Tibial artery (tissue), 4 donors: Measurements from ENCODE around the gene RUNX1.

Experiments
- DNase-seq, 2 donors: peaks; one replicate each; pipeline ENCODE4 v3.0.0-alpha.2; 2019
- H3K27ac ChIP-seq, 2 donors: fragments of 200-600 bp; sonication (generic) in 1 of 2; 1 replicate in 1 of 2; 2 replicates in 1 of 2; pipeline ENCODE4 v1.5.1; 2018 to 2019; ENCODE audit warnings: mild to moderate bottlenecking in 1 of 2
- H3K27me3 ChIP-seq, 2 donors: fragments of 200-600 bp; sonication (generic) in 1 of 2; one replicate each; pipeline versions ENCODE4 v1.5.1 to v1.6.0; 2016 to 2019
- H3K36me3 ChIP-seq, 3 donors: fragments of 200-600 bp; sonication (generic) in 2 of 3; one replicate each; pipeline ENCODE4 v1.5.1; 2016 to 2019; ENCODE audit warnings: mild to moderate bottlenecking in 2 of 3
- H3K4me1 ChIP-seq, 4 donors: fragments of 200-600 bp; sonication (generic) in 2 of 4; 1 replicate in 3 of 4; 2 replicates in 1 of 4; pipeline ENCODE4 v1.5.1; 2016 to 2019
- H3K4me3 ChIP-seq, 2 donors: fragments of 200-600 bp; sonication (generic) in 1 of 2; 1 replicate in 1 of 2; 2 replicates in 1 of 2; pipeline ENCODE4 v1.5.1; 2018 to 2019; ENCODE audit warnings: mild to moderate bottlenecking in 2 of 2
- H3K9me3 ChIP-seq, 3 donors: fragments of 200-600 bp; sonication (generic) in 1 of 3; one replicate each; pipeline ENCODE4 v1.5.1; 2016 to 2019
- intact Hi-C: fragments of 100-400 bp; cut with DNase I; formaldehyde crosslinking; loops from one replicate; pipeline ENCODE4 v1.15.0; 2023; ENCODE audit warnings: low total_unique reads
- TF ChIP-seq, protein P1 (sequence below), 2 experiments: fragments of 200-600 bp in 1 of 2; fragments of 450-650 bp in 1 of 2; IDR thresholded peaks; one replicate each; pipeline ENCODE4 v1.5.1; 2017 to 2019; ENCODE audit warnings: antibody characterized with exemption in 2 of 2, mild to moderate bottlenecking in 1 of 2, moderate library complexity in 1 of 2

The RUNX1 gene

DNA sequence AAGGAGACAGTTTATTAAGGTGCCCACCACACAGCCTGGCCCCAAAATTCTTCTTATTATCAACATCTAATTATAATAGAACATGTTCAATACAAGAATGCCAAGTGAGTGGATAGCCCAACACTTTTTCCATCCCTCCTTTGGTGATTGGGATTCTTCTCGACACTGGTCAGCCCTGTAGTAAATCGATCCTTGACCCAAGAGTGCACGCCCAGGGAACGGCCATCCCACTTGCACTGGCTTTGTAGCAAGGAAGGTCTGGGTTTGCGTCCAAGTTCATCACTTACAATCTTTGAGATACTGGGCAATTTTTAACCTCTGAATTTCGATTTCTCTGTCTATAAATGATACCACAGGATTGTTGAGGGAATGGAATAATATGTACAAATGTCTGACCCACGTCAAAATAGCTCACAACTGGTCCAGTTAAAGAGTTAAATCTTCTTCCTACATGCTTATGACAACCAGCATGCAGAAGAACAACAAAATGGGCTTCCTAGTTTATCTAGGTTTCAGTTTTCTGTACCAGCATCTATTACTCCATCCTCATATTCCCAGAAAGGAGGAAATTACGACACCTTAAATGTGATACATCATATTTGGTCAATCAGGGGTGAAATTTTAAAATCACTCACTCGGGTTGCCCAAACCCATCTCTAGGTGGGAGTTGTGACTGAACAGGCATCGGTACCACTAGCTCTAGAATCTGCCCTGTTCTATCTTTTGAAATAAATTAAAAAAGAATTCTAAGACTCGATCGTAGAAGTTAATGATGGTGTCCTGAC lies 218.5 kb downstream of the RUNX1 start:
- TF ChIP-seq, protein P1, sequence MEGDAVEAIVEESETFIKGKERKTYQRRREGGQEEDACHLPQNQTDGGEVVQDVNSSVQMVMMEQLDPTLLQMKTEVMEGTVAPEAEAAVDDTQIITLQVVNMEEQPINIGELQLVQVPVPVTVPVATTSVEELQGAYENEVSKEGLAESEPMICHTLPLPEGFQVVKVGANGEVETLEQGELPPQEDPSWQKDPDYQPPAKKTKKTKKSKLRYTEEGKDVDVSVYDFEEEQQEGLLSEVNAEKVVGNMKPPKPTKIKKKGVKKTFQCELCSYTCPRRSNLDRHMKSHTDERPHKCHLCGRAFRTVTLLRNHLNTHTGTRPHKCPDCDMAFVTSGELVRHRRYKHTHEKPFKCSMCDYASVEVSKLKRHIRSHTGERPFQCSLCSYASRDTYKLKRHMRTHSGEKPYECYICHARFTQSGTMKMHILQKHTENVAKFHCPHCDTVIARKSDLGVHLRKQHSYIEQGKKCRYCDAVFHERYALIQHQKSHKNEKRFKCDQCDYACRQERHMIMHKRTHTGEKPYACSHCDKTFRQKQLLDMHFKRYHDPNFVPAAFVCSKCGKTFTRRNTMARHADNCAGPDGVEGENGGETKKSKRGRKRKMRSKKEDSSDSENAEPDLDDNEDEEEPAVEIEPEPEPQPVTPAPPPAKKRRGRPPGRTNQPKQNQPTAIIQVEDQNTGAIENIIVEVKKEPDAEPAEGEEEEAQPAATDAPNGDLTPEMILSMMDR (IDR thresholded peaks at IDR 0.05) = no peak
- no peak for DNase-seq
- Histone ChIP-seq H3K4me3 (no peak overlapping the region), H3K27ac (no peak overlapping the region), H3K9me3 (no peaks in the 10 kb centered on the region), H3K27me3 (no peaks in the 10 kb centered on the region), H3K36me3 (peaks cover 4 to 55% (median 31%) of the 10 kb centered on the region in 3 donors), H3K4me1 (peaks cover 0 to 10% (median 8%) of the 10 kb centered on the region in 4 donors)
- intact Hi-C loops = no loop called here

DNA sequence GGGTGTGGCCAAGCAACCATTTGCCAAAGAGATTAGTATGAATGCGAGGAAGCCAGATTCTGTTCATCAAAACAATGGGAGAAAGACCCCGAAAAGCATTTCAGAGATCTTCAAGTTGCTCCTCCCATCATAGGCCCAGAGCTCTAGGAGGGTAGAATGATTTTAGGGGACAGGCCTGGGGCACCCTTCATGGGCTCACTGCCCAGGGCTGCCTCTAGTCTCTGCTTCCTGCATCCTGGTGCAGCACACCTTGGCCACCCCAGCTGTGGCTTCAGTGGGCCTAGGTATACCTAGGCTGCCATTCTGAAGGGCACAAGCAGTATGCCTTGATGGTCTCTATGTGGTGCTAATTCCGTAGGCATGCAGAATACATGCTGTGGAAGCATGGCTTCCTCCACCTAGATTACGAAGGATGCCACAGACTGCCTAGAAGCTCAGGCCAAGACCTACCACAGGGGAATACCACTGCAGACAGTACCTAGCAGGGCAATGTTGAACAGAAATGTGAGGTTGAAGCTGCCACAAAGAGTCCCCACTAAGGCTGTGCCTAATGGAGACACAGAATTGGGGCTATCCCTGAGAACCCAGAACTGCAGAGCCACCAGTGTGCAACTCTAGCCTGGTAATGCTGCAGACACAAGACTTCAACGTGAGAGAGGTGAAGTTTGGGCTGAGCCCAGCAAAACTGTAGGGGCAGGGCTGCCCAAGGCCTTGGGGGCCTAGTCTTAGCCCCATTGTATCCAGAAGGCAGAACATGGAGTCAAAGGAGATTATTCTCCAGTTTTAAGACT lies 221.5 kb downstream of the RUNX1 start:
- DNase-seq = no peak

DNA sequence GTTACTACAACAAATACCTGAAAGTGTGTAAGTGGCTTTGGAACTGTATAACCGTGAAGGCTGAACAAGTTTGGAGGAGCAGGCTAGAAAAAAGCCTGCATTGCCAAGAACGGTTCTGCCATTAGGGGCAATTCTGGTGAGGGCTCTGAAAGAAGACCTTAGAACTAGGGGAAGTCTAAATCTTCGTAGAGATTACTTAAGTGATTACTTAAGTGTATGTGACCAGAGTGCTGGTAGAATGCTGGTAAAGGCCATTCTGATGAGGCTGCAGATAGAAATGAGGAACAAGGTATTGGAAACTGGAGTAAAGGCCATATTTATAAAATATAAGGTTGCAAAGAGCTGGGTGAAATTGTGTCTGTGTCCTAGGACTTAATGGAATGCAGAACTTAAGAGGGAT lies 222.3 kb downstream of the RUNX1 start:
- Histone ChIP-seq H3K27me3 (no peaks in the 10 kb centered on the region), H3K36me3 (peaks cover 0 to 45% (median 20%) of the 10 kb centered on the region in 3 donors), H3K4me3 (no peak overlapping the region), H3K4me1 (no peaks in the 10 kb centered on the region), H3K9me3 (no peaks in the 10 kb centered on the region), H3K27ac (no peak overlapping the region)
- intact Hi-C loops = no loop called here
- TF ChIP-seq, protein P1 (IDR thresholded peaks at IDR 0.05) = no peak
- DNase-seq = no peak

More for the DNA sequence above, 221.5 kb downstream of the RUNX1 start:
- intact Hi-C loops = no loop called here
- H3K4me3 ChIP-seq = no peak overlapping the region
- TF ChIP-seq, protein P1 (IDR thresholded peaks at IDR 0.05) = no peak
- no peaks in the 10 kb centered on the region for H3K4me1 ChIP-seq
- no peaks in the 10 kb centered on the region for H3K27me3 ChIP-seq
- H3K36me3 ChIP-seq = peaks cover 0 to 45% (median 19%) of the 10 kb centered on the region in 3 donors
- H3K9me3 ChIP-seq = no peaks in the 10 kb centered on the region
- H3K27ac ChIP-seq = no peak overlapping the region

DNA sequence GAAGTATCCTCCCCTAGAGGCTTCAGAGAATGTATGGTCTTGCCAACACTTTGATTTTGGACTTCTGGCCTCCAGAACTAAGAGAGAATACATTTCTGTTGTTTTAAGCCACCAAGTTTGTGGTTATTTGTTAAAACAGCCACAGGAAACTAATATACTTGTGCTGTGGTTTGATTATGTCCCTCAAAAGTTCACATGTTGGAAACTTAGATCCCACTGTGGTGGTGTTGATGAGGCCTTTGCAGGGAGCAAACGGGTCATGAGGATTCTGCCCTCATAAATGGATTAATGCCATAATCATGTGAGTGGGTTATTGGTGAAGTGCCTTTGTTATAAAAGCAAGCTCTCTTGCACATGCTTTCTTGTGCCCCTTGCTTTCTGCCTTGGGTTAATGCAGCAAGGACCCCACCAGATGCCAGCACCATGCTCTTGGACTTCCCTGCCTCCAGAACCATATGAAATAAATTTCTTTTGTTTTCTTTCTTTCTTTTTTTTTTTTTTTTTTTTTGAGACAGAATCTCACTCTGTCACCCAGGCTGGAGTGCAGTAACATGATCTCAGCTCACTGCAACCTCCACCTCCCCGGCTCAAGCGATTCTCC lies 223.1 kb downstream of the RUNX1 start:
- Histone ChIP-seq H3K36me3 (peaks cover 0 to 50% (median 26%) of the 10 kb centered on the region in 3 donors), H3K9me3 (no peaks in the 10 kb centered on the region), H3K27me3 (no peaks in the 10 kb centered on the region), H3K27ac (no peak overlapping the region), H3K4me3 (no peak overlapping the region), H3K4me1 (no peaks in the 10 kb centered on the region)
- intact Hi-C loops = no loop called here
- TF ChIP-seq, protein P1 (IDR thresholded peaks at IDR 0.05) = no peak
- DNase-seq = no peak

DNA sequence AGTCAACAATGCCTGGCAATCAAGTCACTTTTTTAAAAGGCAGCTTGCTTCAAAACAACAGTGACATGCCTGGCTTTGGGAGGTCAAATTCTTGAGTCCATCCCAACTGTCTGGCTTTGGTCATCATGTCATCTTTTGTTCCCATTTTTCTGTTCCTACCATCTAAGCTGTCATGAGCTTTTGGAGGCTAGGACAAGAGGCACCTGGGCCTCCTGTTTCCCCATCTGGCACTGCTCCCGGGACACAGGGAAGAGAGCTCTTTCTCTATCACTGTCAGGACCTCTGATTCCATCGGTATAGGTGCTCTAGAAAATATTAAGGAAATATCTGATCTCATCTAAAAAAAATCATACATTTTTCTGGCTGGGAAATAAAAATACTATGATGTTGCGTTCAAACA lies 224.0 kb downstream of the RUNX1 start:
- peaks cover 0 to 49% (median 30%) of the 10 kb centered on the region in 3 donors for H3K36me3 ChIP-seq
- DNase-seq = no peak
- peaks cover 0 to under 1% (median 0%) of the 10 kb centered on the region in 4 donors for H3K4me1 ChIP-seq
- no peaks in the 10 kb centered on the region for H3K9me3 ChIP-seq
- no peak overlapping the region for H3K27ac ChIP-seq
- no peaks in the 10 kb centered on the region for H3K27me3 ChIP-seq
- TF ChIP-seq, protein P1 (IDR thresholded peaks at IDR 0.05) = no peak
- intact Hi-C loops = no loop called here
- H3K4me3 ChIP-seq = no peak overlapping the region
